Uterus (tissue), 2 donors: ENCODE measurements around the gene TRIM54.

Source experiments
- POLR2A ChIP-seq, 2 donors: fragments of 450-650 bp; IDR thresholded peaks; one replicate each; pipeline ENCODE4 v1.6.1; 2016; ENCODE audit warnings: antibody characterized with exemption in 2 of 2, mild to moderate bottlenecking in 1 of 2, moderate library complexity in 1 of 2
- TF ChIP-seq, protein P1 (sequence below), 4 experiments: fragments of 200-600 bp in 2 of 4; fragments of 450-650 bp in 2 of 4; sonication (generic) in 2 of 4; IDR thresholded peaks; one replicate each; pipeline ENCODE4 v1.5.1; 2016 to 2019; ENCODE audit warnings: antibody characterized with exemption in 4 of 4, mild to moderate bottlenecking in 2 of 4, moderate library complexity in 1 of 4

DNA sequence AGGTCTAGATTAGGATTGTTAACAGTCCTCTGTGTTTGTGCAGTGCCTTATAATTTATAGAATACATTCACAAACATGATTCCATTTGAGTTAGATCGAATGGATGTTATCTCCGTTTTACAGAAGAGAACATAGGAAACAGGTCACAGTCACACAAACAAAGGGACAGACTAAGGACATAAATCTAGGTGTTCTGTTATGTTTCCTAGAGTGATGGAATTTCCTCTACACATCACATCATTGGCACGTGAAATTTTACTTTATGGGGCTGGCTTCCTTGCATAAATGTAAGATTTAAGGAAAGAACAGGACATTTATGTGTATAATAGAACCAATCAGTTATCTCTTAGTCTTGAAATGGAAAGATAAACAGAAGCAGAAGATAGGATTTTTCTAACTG, 6.4 kb downstream of the TRIM54 start:
- TF ChIP-seq, protein P1, sequence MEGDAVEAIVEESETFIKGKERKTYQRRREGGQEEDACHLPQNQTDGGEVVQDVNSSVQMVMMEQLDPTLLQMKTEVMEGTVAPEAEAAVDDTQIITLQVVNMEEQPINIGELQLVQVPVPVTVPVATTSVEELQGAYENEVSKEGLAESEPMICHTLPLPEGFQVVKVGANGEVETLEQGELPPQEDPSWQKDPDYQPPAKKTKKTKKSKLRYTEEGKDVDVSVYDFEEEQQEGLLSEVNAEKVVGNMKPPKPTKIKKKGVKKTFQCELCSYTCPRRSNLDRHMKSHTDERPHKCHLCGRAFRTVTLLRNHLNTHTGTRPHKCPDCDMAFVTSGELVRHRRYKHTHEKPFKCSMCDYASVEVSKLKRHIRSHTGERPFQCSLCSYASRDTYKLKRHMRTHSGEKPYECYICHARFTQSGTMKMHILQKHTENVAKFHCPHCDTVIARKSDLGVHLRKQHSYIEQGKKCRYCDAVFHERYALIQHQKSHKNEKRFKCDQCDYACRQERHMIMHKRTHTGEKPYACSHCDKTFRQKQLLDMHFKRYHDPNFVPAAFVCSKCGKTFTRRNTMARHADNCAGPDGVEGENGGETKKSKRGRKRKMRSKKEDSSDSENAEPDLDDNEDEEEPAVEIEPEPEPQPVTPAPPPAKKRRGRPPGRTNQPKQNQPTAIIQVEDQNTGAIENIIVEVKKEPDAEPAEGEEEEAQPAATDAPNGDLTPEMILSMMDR (IDR thresholded peaks at IDR 0.05), result no peak
- TF ChIP-seq POLR2A (IDR thresholded peaks at IDR 0.05), result no peak
